Mesendoderm (in vitro differentiated cells): ENCODE data around the gene ASB15.
A peak's percentile ranks its signal among the peaks of the same experiment; 100 is the strongest.

ENCODE experiments used
- DNase-seq: peaks from one replicate; pipeline ENCODE4 v3.0.0; 2013
- H2AK5ac ChIP-seq: 2 replicates; pipeline ENCODE4 v1.6.1; 2013; ENCODE audit warnings: low read length, inconsistent platforms
- H2BK120ac ChIP-seq: 2 replicates; pipeline ENCODE4 v1.6.1; 2013; ENCODE audit warnings: low read depth, mild to moderate bottlenecking, low read length, moderate library complexity, mixed read lengths
- H2BK15ac ChIP-seq: replicated peaks from 2 replicates; pipeline ENCODE4 v1.6.1; 2013; ENCODE audit warnings: low read depth, mild to moderate bottlenecking, moderate library complexity
- H2BK5ac ChIP-seq: 2 replicates; pipeline ENCODE4 v1.6.1; 2013; ENCODE audit warnings: low read length, inconsistent platforms
- H3K18ac ChIP-seq: 2 replicates; pipeline ENCODE4 v1.6.1; 2013; ENCODE audit warnings: mild to moderate bottlenecking, low read length, mixed read lengths
- H3K23ac ChIP-seq: one replicate; pipeline ENCODE4 v1.6.1; 2013; ENCODE audit warnings: low read length
- H3K27ac ChIP-seq: 2 replicates; pipeline ENCODE4 v1.5.1; 2013; ENCODE audit warnings: low read depth, mild to moderate bottlenecking, inconsistent platforms, low read length, moderate library complexity
- H3K27me3 ChIP-seq: 2 replicates; pipeline ENCODE4 v1.6.1; 2013; ENCODE audit warnings: low read length, control low read depth, mild to moderate bottlenecking, inconsistent platforms; ENCODE audit not compliant: insufficient read depth, poor library complexity
- H3K36me3 ChIP-seq: 2 replicates; pipeline ENCODE4 v1.6.1; 2013; ENCODE audit warnings: low read length, inconsistent platforms; ENCODE audit not compliant: control insufficient read depth, insufficient read depth
- H3K4ac ChIP-seq: one replicate; pipeline ENCODE4 v1.6.1; 2013; ENCODE audit warnings: low read depth, mild to moderate bottlenecking, low read length, moderate library complexity
- H3K4me1 ChIP-seq: 2 replicates; pipeline ENCODE4 v1.6.1; 2013; ENCODE audit warnings: low read depth, low read length, inconsistent platforms; ENCODE audit not compliant: control insufficient read depth
- H3K4me2 ChIP-seq: 2 replicates; pipeline ENCODE4 v1.6.1; 2013; ENCODE audit warnings: low read length
- H3K4me3 ChIP-seq: 2 replicates; pipeline ENCODE4 v1.5.1; 2013; ENCODE audit warnings: mild to moderate bottlenecking, low read length
- H3K56ac ChIP-seq: one replicate; pipeline ENCODE4 v1.6.1; 2013; ENCODE audit warnings: low read length
- H3K79me1 ChIP-seq: 2 replicates; pipeline ENCODE4 v1.6.1; 2013; ENCODE audit warnings: low read length, inconsistent platforms
- H3K79me2 ChIP-seq: 2 replicates; pipeline ENCODE4 v1.6.1; 2013; ENCODE audit warnings: mild to moderate bottlenecking, low read length; ENCODE audit not compliant: control insufficient read depth, insufficient read depth
- H3K9ac ChIP-seq: 2 replicates; pipeline ENCODE4 v1.6.1; 2013; ENCODE audit warnings: low read length, inconsistent platforms
- H4K5ac ChIP-seq: one replicate; pipeline ENCODE4 v1.6.1; 2013; ENCODE audit warnings: low read length
- H4K8ac ChIP-seq: one replicate; pipeline ENCODE4 v1.6.1; 2013; ENCODE audit warnings: low read depth, mild to moderate bottlenecking, control low read depth, low read length, moderate library complexity
- WGBS: extraction: QIAGEN DNeasy Blood & Tissue Kit; methylation state at CpG from one replicate; pipeline ENCODE4 v1.1.7; 2013; ENCODE audit warnings: low lambda C conversion rate, missing lambda C conversion rate; ENCODE audit not compliant: insufficient coverage; ENCODE audit errors: extremely low coverage; 5-methylcytosine and 5-hydroxymethylcytosine counted together

The ASB15 gene

DNA sequence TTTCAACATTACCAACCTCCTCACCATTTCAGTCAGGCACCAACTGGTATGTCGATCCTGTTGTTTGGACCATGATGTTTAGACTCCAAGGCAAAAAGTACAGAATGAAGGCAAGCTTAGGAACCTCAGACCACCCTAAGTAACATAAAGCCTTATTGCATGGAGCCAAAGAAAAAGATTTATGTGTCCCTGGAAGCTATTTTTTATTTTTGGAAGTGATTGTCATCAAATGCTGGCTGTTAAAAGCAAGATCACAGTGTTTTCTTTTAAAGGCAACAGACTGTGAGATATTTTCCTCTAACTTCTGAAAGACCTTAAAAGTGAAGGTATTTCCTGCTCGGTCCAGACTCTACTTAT, 8.2 kb downstream of the ASB15 start:
- Histone ChIP-seq H2BK120ac (no peak overlapping the region), H3K27me3 (no peaks in the 10 kb centered on the region), H4K5ac (no peak overlapping the region), H3K4ac (no peak overlapping the region), H3K4me3 (no peak overlapping the region), H3K36me3 (no peaks in the 10 kb centered on the region), H3K79me1 (no peaks in the 10 kb centered on the region), H3K9ac (no peak overlapping the region), H3K27ac (no peak overlapping the region), H2BK5ac (no peak overlapping the region), H2BK15ac (no peak overlapping the region), H3K18ac (no peak overlapping the region), H3K56ac (no peak overlapping the region), H3K4me2 (no peak overlapping the region), H4K8ac (no peak overlapping the region), H3K23ac (no peak overlapping the region), H2AK5ac (no peak overlapping the region), H3K79me2 (no peaks in the 10 kb centered on the region), H3K4me1 (no peaks in the 10 kb centered on the region)
- DNase-seq: no peak
- no CpG with 5 or more reads among the region's 2 CpGs for WGBS

DNA sequence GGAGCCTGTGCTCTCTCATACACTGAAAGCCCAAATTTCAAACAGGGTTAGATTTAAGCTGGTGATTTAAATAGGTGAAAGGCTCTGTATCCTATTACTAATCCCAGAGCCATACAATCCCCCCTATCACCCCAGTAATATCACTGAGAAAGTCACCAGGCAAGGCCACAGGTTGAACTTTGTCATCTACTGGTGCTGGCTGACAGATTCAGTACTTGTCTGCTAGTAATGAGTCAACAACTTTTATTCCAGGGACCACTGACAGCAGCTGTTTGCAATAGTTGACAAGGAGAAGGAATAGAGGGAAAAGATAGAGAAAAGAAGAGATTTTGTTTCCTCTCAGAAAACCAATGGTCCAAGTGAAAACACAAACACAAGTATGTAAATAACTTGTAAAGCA, 10.4 kb downstream of the ASB15 start:
- Histone ChIP-seq H3K36me3 (no peaks in the 10 kb centered on the region), H4K5ac (no peak overlapping the region), H2BK120ac (no peak overlapping the region), H3K4me3 (no peak overlapping the region), H3K27me3 (no peaks in the 10 kb centered on the region), H3K4ac (no peak overlapping the region), H3K23ac (no peak overlapping the region), H3K79me1 (no peaks in the 10 kb centered on the region), H3K27ac (no peak overlapping the region), H3K4me1 (peaks cover 1% of the 10 kb centered on the region), H4K8ac (no peak overlapping the region), H2BK15ac (no peak overlapping the region), H3K79me2 (no peaks in the 10 kb centered on the region), H2BK5ac (no peak overlapping the region), H3K18ac (no peak overlapping the region), H3K9ac (no peak overlapping the region), H3K56ac (no peak overlapping the region), H3K4me2 (no peak overlapping the region), H2AK5ac (no peak overlapping the region)
- DNase-seq: no peak

DNA sequence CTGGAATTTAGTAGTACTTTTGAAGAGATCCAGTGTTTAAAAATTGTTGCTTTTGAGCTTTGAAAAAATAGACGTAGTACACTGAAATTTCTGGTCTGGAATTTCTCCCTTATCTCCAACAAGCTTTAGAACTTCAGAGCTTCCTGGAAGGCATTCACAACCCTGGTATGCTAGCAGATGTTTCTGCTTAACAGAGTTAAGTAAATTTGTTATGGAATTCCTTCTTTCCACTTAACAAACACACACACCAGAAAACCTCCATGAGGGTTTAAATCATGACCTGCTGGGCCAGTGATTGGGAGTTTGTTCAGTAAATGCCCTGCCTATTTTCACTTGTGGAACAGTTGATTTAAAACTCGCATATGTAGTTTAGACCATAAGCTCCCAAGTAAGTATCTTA, 13.7 kb downstream of the ASB15 start:
- Histone ChIP-seq H3K79me2 (no peaks in the 10 kb centered on the region), H4K8ac (no peak overlapping the region), H3K4me3 (no peak overlapping the region), H4K5ac (no peak overlapping the region), H3K18ac (no peak overlapping the region), H2BK15ac (no peak overlapping the region), H3K27me3 (no peaks in the 10 kb centered on the region), H3K79me1 (no peaks in the 10 kb centered on the region), H3K23ac (no peak overlapping the region), H3K4ac (no peak overlapping the region), H3K56ac (no peak overlapping the region), H2AK5ac (no peak overlapping the region), H3K27ac (no peak overlapping the region), H3K9ac (no peak overlapping the region), H2BK5ac (no peak overlapping the region), H2BK120ac (no peak overlapping the region), H3K36me3 (no peaks in the 10 kb centered on the region), H3K4me2 (no peak overlapping the region), H3K4me1 (peaks cover 1% of the 10 kb centered on the region)
- peak; percentile 72 for DNase-seq
- WGBS: no CpG with 5 or more reads among the region's 2 CpGs

- Histone ChIP-seq H3K18ac (no peak overlapping the region), H3K23ac (no peak overlapping the region), H3K4ac (no peak overlapping the region), H2BK15ac (no peak overlapping the region), H3K4me2 (no peak overlapping the region), H3K27me3 (no peaks in the 10 kb centered on the region), H4K5ac (no peak overlapping the region), H2AK5ac (no peak overlapping the region), H3K79me1 (no peaks in the 10 kb centered on the region), H2BK120ac (no peak overlapping the region), H3K79me2 (no peaks in the 10 kb centered on the region), H4K8ac (no peak overlapping the region), H3K36me3 (no peaks in the 10 kb centered on the region), H3K27ac (no peak overlapping the region), H3K4me3 (no peak overlapping the region), H3K9ac (no peak overlapping the region), H3K56ac (no peak overlapping the region), H3K4me1 (peaks cover 1% of the 10 kb centered on the region), H2BK5ac (no peak overlapping the region)
- DNase-seq: no peak
Measured at GRCh38 chr7:123616223-123616622, 14.6 kb downstream of the ASB15 start.

- Histone ChIP-seq H3K23ac (no peak overlapping the region), H2BK120ac (no peak overlapping the region), H4K5ac (no peak overlapping the region), H2AK5ac (no peak overlapping the region), H4K8ac (no peak overlapping the region), H3K4ac (no peak overlapping the region), H3K27ac (no peak overlapping the region), H3K79me1 (no peaks in the 10 kb centered on the region), H3K4me1 (no peaks in the 10 kb centered on the region), H3K9ac (no peak overlapping the region), H2BK15ac (no peak overlapping the region), H3K56ac (no peak overlapping the region), H3K18ac (no peak overlapping the region), H3K79me2 (no peaks in the 10 kb centered on the region), H3K36me3 (no peaks in the 10 kb centered on the region), H3K4me2 (no peak overlapping the region), H3K4me3 (no peak overlapping the region), H2BK5ac (no peak overlapping the region), H3K27me3 (no peaks in the 10 kb centered on the region)
- DNase-seq: no peak
- WGBS: 100% methylated on average over 1 of the region's 4 CpGs
Measured at GRCh38 chr7:123621707-123622106, 20.1 kb downstream of the ASB15 start.

DNA sequence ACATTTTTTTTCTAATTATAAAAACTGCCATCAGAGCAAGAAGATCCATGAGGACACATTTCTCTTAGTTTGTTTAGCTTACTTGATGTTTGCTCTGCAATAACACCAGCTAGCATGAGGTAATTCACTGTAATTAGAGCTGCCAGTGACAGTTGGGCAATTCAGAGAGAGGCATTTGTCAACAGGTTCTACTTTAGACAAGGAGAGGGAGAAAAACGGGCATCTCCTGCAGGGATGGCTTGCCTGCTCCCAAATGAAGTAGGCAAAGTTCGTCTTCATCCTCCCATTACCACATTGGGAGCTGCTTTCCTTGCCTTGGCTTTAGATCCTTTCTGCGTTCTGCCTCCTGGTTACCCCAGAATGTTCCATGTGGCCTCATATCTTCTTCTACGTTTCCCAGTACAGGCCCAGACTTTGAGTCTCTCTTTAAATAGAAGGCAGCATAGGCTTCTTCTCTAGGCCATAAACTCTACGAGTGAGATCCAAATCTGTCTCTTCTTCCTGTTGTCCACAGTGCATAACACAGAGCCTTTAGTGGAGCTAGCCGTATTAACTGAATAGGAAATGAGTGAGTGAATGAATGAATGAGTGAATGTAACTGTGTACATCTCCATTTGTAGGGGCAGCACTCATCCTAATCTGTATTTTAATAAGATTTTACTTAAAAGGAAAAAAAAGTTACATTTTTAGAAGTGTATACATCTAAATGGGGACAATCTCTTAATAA, 21.2 kb downstream of the ASB15 start:
- no peak overlapping the region for H2BK5ac ChIP-seq
- no peak for DNase-seq
- no peak overlapping the region for H2BK120ac ChIP-seq
- H2AK5ac ChIP-seq: no peak overlapping the region
- H3K4ac ChIP-seq: no peak overlapping the region
- no peak overlapping the region for H4K8ac ChIP-seq
- no peak overlapping the region for H3K4me2 ChIP-seq
- H3K36me3 ChIP-seq: no peaks in the 10 kb centered on the region
- WGBS: no CpG with 5 or more reads among the region's 6 CpGs
- no peak overlapping the region for H3K27ac ChIP-seq
- no peak overlapping the region for H3K4me3 ChIP-seq
- H2BK15ac ChIP-seq: no peak overlapping the region
- no peak overlapping the region for H3K23ac ChIP-seq
- no peak overlapping the region for H4K5ac ChIP-seq
- no peaks in the 10 kb centered on the region for H3K79me1 ChIP-seq
- H3K4me1 ChIP-seq: no peaks in the 10 kb centered on the region
- no peaks in the 10 kb centered on the region for H3K79me2 ChIP-seq
- H3K18ac ChIP-seq: no peak overlapping the region
- H3K27me3 ChIP-seq: no peaks in the 10 kb centered on the region
- no peak overlapping the region for H3K56ac ChIP-seq
- H3K9ac ChIP-seq: no peak overlapping the region
